ENCODE data around the gene RNF212.
"Not testable (repeated sequence)": the region's sequence is repeated elsewhere in the genome, so short reads cannot be mapped to it uniquely, and the experiment has no call there.

DNA sequence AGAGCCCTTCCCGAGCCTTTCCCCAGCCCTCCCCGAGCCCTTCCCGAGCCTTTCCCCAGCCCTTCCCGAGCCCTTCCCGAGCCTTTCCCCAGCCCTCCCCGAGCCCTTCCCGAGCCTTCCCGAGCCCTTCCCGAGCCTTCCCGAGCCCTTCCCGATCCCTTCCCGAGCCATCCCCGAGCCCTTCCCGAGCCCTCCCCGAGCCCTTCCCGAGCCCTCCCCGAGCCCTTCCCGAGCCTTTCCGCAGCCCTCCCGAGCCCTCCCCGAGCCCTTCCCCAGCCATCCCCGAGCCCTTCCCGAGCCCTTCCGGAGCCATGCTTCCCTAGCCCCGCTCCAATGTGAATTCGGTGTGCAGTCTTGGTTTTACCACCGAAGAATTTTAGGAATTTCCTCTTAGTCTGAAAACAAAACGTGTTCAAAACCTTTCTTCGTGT lies 66.8 kb downstream of the RNF212 start:
- not testable (repeated sequence) for TF ChIP-seq POLR2AphosphoS5 (IDR thresholded peaks at IDR 0.05; ENCODE audit: borderline replicate concordance, low read depth, low read length); EZH2 (IDR thresholded peaks at IDR 0.05)

All from SK-N-MC (cell line).